Ovary (tissue), 9 donors: Measurements from ENCODE around the gene FNIP2. TPM values are rescaled to one million over a fixed set of nuclear protein-coding genes. Genes with fewer than 3 reads are reported as not detected.

Experiments used
- DNase-seq, 5 donors: peaks; one replicate each; pipeline ENCODE4 v3.0.0-alpha.2; 2019 to 2020
- H3K27ac ChIP-seq, 2 donors: fragments of 200-600 bp; one replicate each; pipeline versions ENCODE4 v1.5.1 to v1.8.0; 2019 to 2022
- H3K27me3 ChIP-seq: fragments of 200-600 bp; one replicate; pipeline ENCODE4 v1.8.0; 2022
- H3K36me3 ChIP-seq: fragments of 200-600 bp; sonication (generic); one replicate; pipeline ENCODE4 v1.5.1; 2019
- H3K4me1 ChIP-seq: one replicate; pipeline ENCODE4 v1.8.1; 2013; ENCODE audit warnings: mild to moderate bottlenecking, moderate library complexity; ENCODE audit not compliant: insufficient read depth
- H3K4me3 ChIP-seq: fragments of 200-600 bp; sonication (generic); one replicate; pipeline ENCODE4 v1.5.1; 2017
- H3K9me3 ChIP-seq, 2 donors: fragments of 200-600 bp in 1 of 2; sonication (generic) in 1 of 2; one replicate each; pipeline versions ENCODE4 v1.5.1 to v1.8.1; 2013 to 2019; ENCODE audit warnings: mild to moderate bottlenecking in 1 of 2, moderate library complexity in 1 of 2
- EP300 ChIP-seq: sonication (generic); formaldehyde crosslinking; IDR thresholded peaks from one replicate; pipeline ENCODE4 v1.6.1; 2017; ENCODE audit warnings: antibody characterized with exemption
- POLR2A ChIP-seq: fragments of 450-650 bp; IDR thresholded peaks from one replicate; pipeline ENCODE4 v1.6.1; 2017; ENCODE audit warnings: antibody characterized with exemption, mild to moderate bottlenecking, moderate library complexity
- WGBS, 3 donors: extraction: QIAGEN DNeasy Blood & Tissue Kit in 1 of 3; methylation state at CpG; one replicate each; pipeline versions ENCODE4 v1.1.5 to v1.1.7; 2013 to 2017; 5-methylcytosine and 5-hydroxymethylcytosine counted together
- intact Hi-C, 4 donors: fragments of 100-400 bp; cut with DNase I; formaldehyde crosslinking; loops; one replicate each; pipeline versions ENCODE4 v1.11.0 to v1.15.1; 2022 to 2023
- polyA plus RNA-seq, 2 donors: library from polyadenylated mRNA; stranded (reverse); fragments of 200-250 nt in 1 of 2; fragments of 350-450 nt in 1 of 2; fragmentation: Illumina TruSeq in 1 of 2; extraction: RNeasy Lipid Tissue Mini Kit (QIAGEN cat#74804) in 1 of 2; gene quantifications; one replicate each; pipeline ENCODE4 v1.2.3, GENCODE V29; 2013 to 2014
- total RNA-seq, 7 donors: library from RNA; depleted of rRNA in 2 of 7; stranded (reverse); fragments of >200 nt in 2 of 7; fragmentation: NEBNext Ultra II Directional in 3 of 7; extraction: Animal tissue kit (Norgen Biotek cat#: 25700) in 3 of 7; gene quantifications; one replicate each; pipeline versions ENCODE4 v1.1.0 to v1.2.4, GENCODE V29; 2016 to 2023
- TF ChIP-seq, protein P1 (sequence below), 3 donors: fragments of 450-650 bp in 2 of 3; fragments of 200-600 bp in 1 of 3; IDR thresholded peaks; one replicate each; pipeline versions ENCODE4 v1.5.1 to v1.8.0; 2016 to 2022; ENCODE audit warnings: antibody characterized with exemption in 3 of 3, mild to moderate bottlenecking in 1 of 3
- donor health status: DM: no; HTN: no; CAD: no; lungs with moderate emphysema.
- donor health status: DM: no; HTN: no; CAD: no.
- donor health status: Bipolar disorder and iron deficiency.
- donor health status: DM: yes; HTN: yes; CAD: no.
- donor health status: DM: no; HTN: no; CAD: no.
- donor health status: DM: yes; HTN: yes; CAD: no.

Gene FNIP2
- total and polyA plus RNA-seq, 9 donors = 6.1 to 34.1 (median 20.4) TPM

DNA sequence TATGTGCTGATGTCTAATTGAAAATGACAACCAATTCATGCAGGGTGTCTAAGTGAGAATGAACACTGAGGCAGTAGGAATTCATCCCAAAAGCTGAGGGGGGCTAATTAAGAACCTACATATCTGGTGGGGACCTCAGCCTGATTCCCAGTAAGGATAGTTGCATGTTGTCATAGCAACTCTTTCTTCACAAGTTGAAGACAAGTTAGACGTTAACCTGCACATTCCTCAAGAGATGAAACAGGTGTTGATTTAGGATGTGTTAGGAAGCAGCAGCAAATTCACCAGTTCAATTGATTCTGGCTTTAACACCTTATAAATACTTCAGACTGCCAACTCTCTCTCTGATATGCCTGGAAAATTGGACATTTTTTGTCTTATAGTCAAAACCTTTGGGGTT, 7.3 kb downstream of the FNIP2 start:
- intact Hi-C loops = no loop called here
- TF ChIP-seq, protein P1, sequence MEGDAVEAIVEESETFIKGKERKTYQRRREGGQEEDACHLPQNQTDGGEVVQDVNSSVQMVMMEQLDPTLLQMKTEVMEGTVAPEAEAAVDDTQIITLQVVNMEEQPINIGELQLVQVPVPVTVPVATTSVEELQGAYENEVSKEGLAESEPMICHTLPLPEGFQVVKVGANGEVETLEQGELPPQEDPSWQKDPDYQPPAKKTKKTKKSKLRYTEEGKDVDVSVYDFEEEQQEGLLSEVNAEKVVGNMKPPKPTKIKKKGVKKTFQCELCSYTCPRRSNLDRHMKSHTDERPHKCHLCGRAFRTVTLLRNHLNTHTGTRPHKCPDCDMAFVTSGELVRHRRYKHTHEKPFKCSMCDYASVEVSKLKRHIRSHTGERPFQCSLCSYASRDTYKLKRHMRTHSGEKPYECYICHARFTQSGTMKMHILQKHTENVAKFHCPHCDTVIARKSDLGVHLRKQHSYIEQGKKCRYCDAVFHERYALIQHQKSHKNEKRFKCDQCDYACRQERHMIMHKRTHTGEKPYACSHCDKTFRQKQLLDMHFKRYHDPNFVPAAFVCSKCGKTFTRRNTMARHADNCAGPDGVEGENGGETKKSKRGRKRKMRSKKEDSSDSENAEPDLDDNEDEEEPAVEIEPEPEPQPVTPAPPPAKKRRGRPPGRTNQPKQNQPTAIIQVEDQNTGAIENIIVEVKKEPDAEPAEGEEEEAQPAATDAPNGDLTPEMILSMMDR (IDR thresholded peaks at IDR 0.05) = no peak
- TF ChIP-seq POLR2A = no peak

GRCh38 chr4:158777423-158778155, 8.8 kb downstream of the FNIP2 start:
- H3K27ac ChIP-seq = no peak overlapping the region
- H3K4me1 ChIP-seq = peaks cover 2% of the 10 kb centered on the region
- intact Hi-C loops = no loop called here
- no peak overlapping the region for H3K4me3 ChIP-seq
- no peak for TF ChIP-seq POLR2A
- no peak for TF ChIP-seq EP300
- TF ChIP-seq, protein P1 (IDR thresholded peaks at IDR 0.05) = no peak
- no peaks in the 10 kb centered on the region for H3K9me3 ChIP-seq
- no peak for DNase-seq
- no peaks in the 10 kb centered on the region for H3K27me3 ChIP-seq
- no peaks in the 10 kb centered on the region for H3K36me3 ChIP-seq
- 78 to 93% (median 86%) methylated on average over 6 of the region's 6 CpGs for WGBS, 3 donors

More for the DNA sequence above, 7.3 kb downstream of the FNIP2 start:
- no peaks in the 10 kb centered on the region for H3K27me3 ChIP-seq
- DNase-seq = no peak
- H3K4me1 ChIP-seq = peaks cover 2% of the 10 kb centered on the region
- WGBS, 3 donors = 78 to 81% (median 79%) methylated on average over 1 of the region's 1 CpG
- H3K27ac ChIP-seq = no peak overlapping the region
- H3K9me3 ChIP-seq = no peaks in the 10 kb centered on the region
- H3K36me3 ChIP-seq = no peaks in the 10 kb centered on the region
- H3K4me3 ChIP-seq = no peak overlapping the region

DNA sequence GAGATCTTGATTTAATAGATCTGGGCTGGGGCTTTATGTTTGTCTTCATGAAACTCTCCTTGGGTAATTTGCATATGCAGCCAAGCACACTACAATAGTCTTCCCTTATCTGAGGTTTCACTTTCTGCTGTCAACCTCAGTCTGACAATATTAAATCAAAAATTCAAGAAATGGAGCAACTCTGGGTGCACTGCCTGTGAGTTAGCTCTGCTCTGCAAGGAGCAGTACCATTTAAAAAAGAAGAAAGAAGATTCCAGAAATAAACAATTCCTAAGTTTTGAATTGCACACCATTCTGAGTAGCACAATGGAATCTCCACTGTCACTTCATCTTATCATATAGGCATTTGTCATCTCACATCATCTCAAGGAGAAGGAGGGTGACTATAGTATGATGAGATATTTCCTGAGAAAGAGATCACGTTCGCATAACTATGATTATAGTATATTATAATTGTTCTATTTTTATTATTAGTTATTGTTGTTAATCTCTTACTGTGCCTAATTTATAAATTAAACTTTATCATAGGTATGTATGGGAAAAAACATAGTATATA, 9.4 kb downstream of the FNIP2 start:
- no peak for DNase-seq
- no peak overlapping the region for H3K4me3 ChIP-seq
- H3K9me3 ChIP-seq = no peaks in the 10 kb centered on the region
- TF ChIP-seq, protein P1 (IDR thresholded peaks at IDR 0.05) = no peak
- no peak for TF ChIP-seq POLR2A
- TF ChIP-seq EP300 = no peak
- intact Hi-C loops = no loop called here
- no peaks in the 10 kb centered on the region for H3K27me3 ChIP-seq
- 80 to 90% (median 82%) methylated on average over 2 of the region's 2 CpGs for WGBS, 3 donors
- no peaks in the 10 kb centered on the region for H3K36me3 ChIP-seq
- H3K4me1 ChIP-seq = peaks cover 3% of the 10 kb centered on the region
- no peak overlapping the region for H3K27ac ChIP-seq

- peaks cover 5% of the 10 kb centered on the region for H3K4me1 ChIP-seq
- DNase-seq = no peak
- H3K4me3 ChIP-seq = no peak overlapping the region
- H3K27ac ChIP-seq = no peak overlapping the region
- TF ChIP-seq EP300 = no peak
- TF ChIP-seq, protein P1 (IDR thresholded peaks at IDR 0.05) = no peak
- TF ChIP-seq POLR2A = no peak
- H3K36me3 ChIP-seq = no peaks in the 10 kb centered on the region
- no peaks in the 10 kb centered on the region for H3K27me3 ChIP-seq
- 62 to 74% (median 67%) methylated on average over 4 of the region's 4 CpGs for WGBS, 3 donors
- no peaks in the 10 kb centered on the region for H3K9me3 ChIP-seq
- intact Hi-C loops = no loop called here
Observed at GRCh38 chr4:158778712-158779111, 9.9 kb downstream of the FNIP2 start.
